Common myeloid progenitor, CD34-positive (primary cell): Measurements from ENCODE around the gene SLC16A8.

Experiments
- CTCF ChIA-PET: fragments of 350-600 bp; sonication (Branson Sonifier 250); formaldehyde crosslinking; loops from one replicate; lab custom pipeline; 2021; ENCODE audit warnings: antibody characterized with exemption; lab: Charles Lee
- POLR2A ChIA-PET: fragments of 350-600 bp; sonication (Branson Sonifier 250); formaldehyde crosslinking; loops from one replicate; lab custom pipeline; 2021; ENCODE audit warnings: antibody characterized with exemption; lab: Charles Lee
- DNase-seq, 3 donors: peaks; one replicate each; pipeline versions ENCODE4 v3.0.0 to v3.0.0-alpha.2; 2013
- H3K27ac ChIP-seq, 2 experiments: 1 replicate in 1 of 2; 2 replicates in 1 of 2; pipeline ENCODE4 v1.7.0; 2013; ENCODE audit warnings: inconsistent platforms in 2 of 2, low read length in 2 of 2, mild to moderate bottlenecking in 2 of 2, low read depth in 1 of 2, moderate library complexity in 1 of 2; ENCODE audit not compliant: severe bottlenecking in 2 of 2, insufficient read depth in 1 of 2, poor library complexity in 1 of 2
- H3K27me3 ChIP-seq, 5 experiments: replicated peaks in 2 of 5; 1 replicate in 3 of 5; 2 replicates in 2 of 5; pipeline versions ENCODE4 v1.6.1 to v1.7.0; 2013; ENCODE audit warnings: low read length in 4 of 5, mild to moderate bottlenecking in 2 of 5, moderate library complexity in 2 of 5, inconsistent platforms in 1 of 5; ENCODE audit not compliant: insufficient read depth in 5 of 5, control insufficient read depth in 4 of 5
- H3K36me3 ChIP-seq, 4 experiments: 1 replicate in 2 of 4; 2 replicates in 2 of 4; pipeline versions ENCODE4 v1.6.1 to v1.7.0; 2013; ENCODE audit warnings: low read length in 3 of 4, control low read depth in 1 of 4, mild to moderate bottlenecking in 1 of 4; ENCODE audit not compliant: control insufficient read depth in 4 of 4, insufficient read depth in 4 of 4
- H3K4me1 ChIP-seq, 4 experiments: 1 replicate in 3 of 4; 2 replicates in 1 of 4; pipeline versions ENCODE4 v1.6.1 to v1.7.1; 2013; ENCODE audit warnings: low read length in 3 of 4, mild to moderate bottlenecking in 3 of 4, control low read depth in 1 of 4, inconsistent platforms in 1 of 4, moderate library complexity in 1 of 4; ENCODE audit not compliant: control insufficient read depth in 4 of 4, insufficient read depth in 4 of 4; ENCODE audit errors: control extremely low read depth in 1 of 4
- H3K4me3 ChIP-seq, 7 experiments: 1 replicate in 4 of 7; 2 replicates in 3 of 7; pipeline versions ENCODE4 v1.5.1 to v1.7.0; 2013; ENCODE audit warnings: mild to moderate bottlenecking in 7 of 7, low read length in 6 of 7, moderate library complexity in 6 of 7, inconsistent platforms in 2 of 7, low read depth in 2 of 7, control low read depth in 1 of 7; ENCODE audit not compliant: insufficient read depth in 4 of 7, control insufficient read depth in 1 of 7; ENCODE audit errors: extremely low read depth in 1 of 7
- H3K9me3 ChIP-seq, 5 experiments: 1 replicate in 4 of 5; 2 replicates in 1 of 5; pipeline versions ENCODE4 v1.6.1 to v1.7.1; 2013; ENCODE audit warnings: low read length in 4 of 5, mild to moderate bottlenecking in 2 of 5, inconsistent platforms in 1 of 5, low read depth in 1 of 5, moderate library complexity in 1 of 5; ENCODE audit not compliant: control insufficient read depth in 4 of 5, insufficient read depth in 2 of 5; ENCODE audit errors: control extremely low read depth in 1 of 5
- WGBS: methylation state at CpG from one replicate; pipeline ENCODE4 v1.1.5; 2013; ENCODE audit not compliant: insufficient coverage; 5-methylcytosine and 5-hydroxymethylcytosine counted together

SLC16A8 gene

GRCh38 chr22:38031491-38031890 is 52.5 kb downstream of the SLC16A8 start:
- Histone ChIP-seq H3K9me3 (no peaks in the 10 kb centered on the region), H3K4me3 (no peak overlapping the region), H3K27me3 (no peaks in the 10 kb centered on the region), H3K36me3 (no peaks in the 10 kb centered on the region), H3K27ac (no peak overlapping the region), H3K4me1 (peaks cover 0 to 22% (median 5%) of the 10 kb centered on the region in 4 experiments)
- ChIA-PET CTCF (interaction anchor here (1.1 kb wide), 1 partner anchor 20 kb away, joined by 4 read pairs; no protein-coding TSS in a partner anchor), POLR2A (no interaction called here)
- no peak for DNase-seq
- over 99% methylated on average over 11 of the region's 12 CpGs for WGBS

- ChIA-PET CTCF (interaction anchor here (1.4 kb wide), 1 partner anchor 66 kb away, joined by 3 read pairs; no protein-coding TSS in a partner anchor), POLR2A (no interaction called here)
- Histone ChIP-seq H3K27ac (no peak overlapping the region), H3K9me3 (no peaks in the 10 kb centered on the region), H3K27me3 (no peaks in the 10 kb centered on the region), H3K4me3 (no peak overlapping the region), H3K36me3 (no peaks in the 10 kb centered on the region), H3K4me1 (peaks cover 0 to 22% (median 5%) of the 10 kb centered on the region in 4 experiments)
- WGBS = 99% methylated on average over 9 of the region's 16 CpGs
- DNase-seq = no peak
These were observed 53.5 kb downstream of the SLC16A8 start for GRCh38 chr22:38030311-38031133.

- no peak for DNase-seq
- ChIA-PET POLR2A (no interaction called here), CTCF (interaction anchor here (1.4 kb wide), 1 partner anchor 65 kb away, joined by 3 read pairs; no protein-coding TSS in a partner anchor)
- 97% methylated on average over 5 of the region's 5 CpGs for WGBS
- H3K9me3 ChIP-seq = no peaks in the 10 kb centered on the region
- no peak overlapping the region for H3K27ac ChIP-seq
- peaks cover 0 to 22% (median 5%) of the 10 kb centered on the region in 4 experiments for H3K4me1 ChIP-seq
- H3K27me3 ChIP-seq = no peaks in the 10 kb centered on the region
- H3K36me3 ChIP-seq = no peaks in the 10 kb centered on the region
- no peak overlapping the region for H3K4me3 ChIP-seq
These were observed 54.1 kb downstream of the SLC16A8 start for GRCh38 chr22:38029901-38030300.

GRCh38 chr22:38029370-38029769 is 54.6 kb downstream of the SLC16A8 start:
- no peak overlapping the region for H3K27ac ChIP-seq
- H3K4me1 ChIP-seq = peaks cover 0 to 19% (median 5%) of the 10 kb centered on the region in 4 experiments
- H3K9me3 ChIP-seq = no peaks in the 10 kb centered on the region
- ChIA-PET POLR2A (no interaction called here), CTCF (no interaction called here)
- no peak overlapping the region for H3K4me3 ChIP-seq
- no peaks in the 10 kb centered on the region for H3K27me3 ChIP-seq
- H3K36me3 ChIP-seq = no peaks in the 10 kb centered on the region
- no peak for DNase-seq

- CTCF ChIA-PET = no interaction called here
- DNase-seq = no peak
- Histone ChIP-seq H3K27me3 (no peaks in the 10 kb centered on the region), H3K27ac (no peak overlapping the region), H3K4me1 (peaks cover 0 to 10% (median 0%) of the 10 kb centered on the region in 4 experiments), H3K36me3 (no peaks in the 10 kb centered on the region), H3K4me3 (no peak overlapping the region), H3K9me3 (no peaks in the 10 kb centered on the region)
- POLR2A ChIA-PET = no interaction called here
- 96% methylated on average over 13 of the region's 15 CpGs for WGBS
These were observed 55.4 kb downstream of the SLC16A8 start for GRCh38 chr22:38028344-38029130.
